Adipocyte (in vitro differentiated cells): ENCODE results near the gene HSPBP1.
"Not testable (repeated sequence)": the region's sequence is repeated elsewhere in the genome, so short reads cannot be mapped to it uniquely, and the experiment has no call there.

Source experiments
- DNase-seq: peaks from one replicate; pipeline ENCODE4 v3.0.0-alpha.2; 2015; ENCODE audit warnings: low read depth
- H3K27me3 ChIP-seq: replicated peaks from 2 replicates; pipeline ENCODE4 v1.7.0; 2013; ENCODE audit warnings: mild to moderate bottlenecking, low read length, moderate library complexity; ENCODE audit not compliant: control insufficient read depth, insufficient read depth
- H3K36me3 ChIP-seq: 2 replicates; pipeline ENCODE4 v1.7.0; 2013; ENCODE audit warnings: low read length, mild to moderate bottlenecking, moderate library complexity; ENCODE audit not compliant: control insufficient read depth, insufficient read depth, severe bottlenecking
- H3K4me1 ChIP-seq: 2 replicates; pipeline ENCODE4 v1.7.0; 2013; ENCODE audit warnings: mild to moderate bottlenecking, low read length, moderate library complexity; ENCODE audit not compliant: control insufficient read depth, insufficient read depth
- H3K4me3 ChIP-seq: 2 replicates; pipeline ENCODE4 v1.7.0; 2013; ENCODE audit warnings: mild to moderate bottlenecking, low read length, moderate library complexity
- H3K9ac ChIP-seq: 2 replicates; pipeline ENCODE4 v1.7.0; 2013; ENCODE audit warnings: mild to moderate bottlenecking, low read length, moderate library complexity
- H3K9me3 ChIP-seq: 2 replicates; pipeline ENCODE4 v1.7.0; 2013; ENCODE audit warnings: mild to moderate bottlenecking, low read length, moderate library complexity; ENCODE audit not compliant: control insufficient read depth

The HSPBP1 gene

DNA sequence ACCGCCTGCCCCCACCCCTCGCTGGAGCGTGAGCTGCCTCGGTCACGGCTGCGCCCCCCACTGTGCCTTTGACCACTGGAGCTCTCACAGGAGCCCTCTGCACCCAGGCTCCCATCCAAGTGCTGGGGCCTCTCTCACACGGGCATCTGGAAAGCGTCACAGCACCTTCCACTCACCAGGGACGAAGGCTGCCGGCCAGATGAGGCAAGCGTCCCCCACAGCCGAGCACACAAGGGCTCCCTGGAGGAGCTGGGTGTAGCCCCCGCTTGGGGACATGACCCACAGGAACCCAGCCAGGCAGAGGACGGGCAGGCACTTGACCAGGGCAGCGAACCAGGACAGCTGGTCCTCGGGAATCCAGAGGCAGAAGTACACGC lies 51.9 kb downstream of the HSPBP1 start:
- Histone ChIP-seq H3K4me1 (no peaks in the 10 kb centered on the region), H3K9ac (no peak overlapping the region), H3K27me3 (no peaks in the 10 kb centered on the region), H3K4me3 (no peak overlapping the region), H3K9me3 (no peaks in the 10 kb centered on the region), H3K36me3 (peaks cover 38% of the 10 kb centered on the region)
- DNase-seq, result no peak

DNA sequence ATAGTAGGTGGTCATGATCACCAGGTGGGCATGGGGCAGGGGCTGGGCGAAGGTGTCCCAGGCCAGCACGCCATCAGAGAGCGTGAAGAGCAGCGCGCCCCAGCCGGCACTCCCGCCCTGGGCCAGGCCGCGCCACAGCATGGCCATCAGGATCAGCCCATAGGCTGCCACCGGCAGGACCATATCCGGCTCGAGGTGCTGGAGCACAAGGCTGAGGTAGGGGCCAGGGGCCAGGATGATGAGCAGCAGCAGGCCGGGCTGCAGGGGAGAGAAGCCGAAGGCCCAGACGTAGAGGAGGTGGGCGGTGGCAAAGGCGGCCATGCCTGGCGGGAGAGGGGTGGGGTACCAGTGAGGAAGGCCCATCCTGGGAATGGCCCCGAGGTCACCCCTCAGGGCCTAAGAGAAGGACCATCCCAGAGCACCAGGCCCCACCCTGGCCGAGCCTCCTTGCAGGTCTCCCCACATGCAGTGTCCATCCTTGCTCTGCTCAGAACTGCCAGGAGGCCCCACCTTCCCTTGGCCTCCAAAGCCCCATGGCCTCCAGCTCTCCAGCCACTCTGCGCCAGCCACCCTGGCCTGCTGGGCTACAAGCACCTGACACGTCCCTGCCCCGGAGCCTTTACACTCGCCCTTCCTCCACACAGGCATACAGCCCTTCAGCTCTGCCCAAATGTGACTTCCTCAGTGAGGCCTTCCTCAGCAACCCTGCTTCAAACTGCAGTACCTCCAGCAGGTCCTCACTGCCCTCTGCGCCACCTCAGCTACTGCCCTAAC lies 52.5 kb downstream of the HSPBP1 start:
- Histone ChIP-seq H3K9me3 (no peaks in the 10 kb centered on the region), H3K4me1 (no peaks in the 10 kb centered on the region), H3K4me3 (no peak overlapping the region), H3K36me3 (peaks cover 32% of the 10 kb centered on the region), H3K27me3 (no peaks in the 10 kb centered on the region), H3K9ac (no peak overlapping the region)
- DNase-seq, result no peak

DNA sequence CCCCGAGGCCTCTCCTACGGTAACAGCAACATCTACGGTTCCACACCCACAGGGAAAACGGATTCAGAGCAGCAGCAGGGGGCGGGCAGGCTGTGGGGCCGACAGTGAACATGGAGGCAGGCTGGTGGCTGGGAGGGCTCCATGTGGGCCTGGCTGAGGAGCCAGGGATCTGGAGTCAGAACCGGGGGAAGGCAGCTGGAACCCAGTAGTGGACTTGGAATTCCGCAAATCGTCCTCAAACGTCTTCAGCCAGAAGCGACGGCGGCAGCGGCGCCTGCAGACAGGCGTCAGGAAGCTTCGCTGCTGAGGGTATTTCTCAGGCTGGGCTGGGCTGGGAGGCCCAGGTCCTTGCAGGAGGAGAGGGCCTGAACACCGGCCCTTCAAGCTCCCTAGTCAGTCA lies 53.1 kb downstream of the HSPBP1 start:
- no peaks in the 10 kb centered on the region for H3K27me3 ChIP-seq
- H3K9ac ChIP-seq, result no peak overlapping the region
- peaks cover 26% of the 10 kb centered on the region for H3K36me3 ChIP-seq
- no peak overlapping the region for H3K4me3 ChIP-seq
- no peaks in the 10 kb centered on the region for H3K4me1 ChIP-seq
- no peaks in the 10 kb centered on the region for H3K9me3 ChIP-seq
- DNase-seq, result no peak

DNA sequence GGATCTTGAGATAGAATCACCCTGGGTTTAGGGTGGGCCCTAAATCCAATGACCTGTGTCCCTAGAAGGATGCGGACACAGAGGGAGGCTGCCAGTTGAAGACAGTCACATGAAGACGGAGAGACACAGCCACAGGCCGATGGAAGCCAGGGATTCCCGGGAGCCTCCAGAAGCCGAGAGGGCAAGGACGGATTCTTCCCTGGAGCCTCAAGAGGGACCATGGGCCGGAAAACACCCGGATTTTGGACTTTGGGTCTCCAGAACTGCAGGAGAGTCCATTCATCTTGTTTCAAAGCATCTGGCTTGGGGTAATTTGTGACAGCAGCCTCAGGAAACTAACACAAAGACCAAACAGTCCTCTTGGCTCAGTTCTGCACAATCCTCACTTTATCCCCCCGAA lies 53.6 kb downstream of the HSPBP1 start:
- DNase-seq, result no peak
- Histone ChIP-seq H3K27me3 (no peaks in the 10 kb centered on the region), H3K9me3 (no peaks in the 10 kb centered on the region), H3K4me1 (no peaks in the 10 kb centered on the region), H3K36me3 (peaks cover 21% of the 10 kb centered on the region), H3K4me3 (no peak overlapping the region), H3K9ac (no peak overlapping the region)

DNA sequence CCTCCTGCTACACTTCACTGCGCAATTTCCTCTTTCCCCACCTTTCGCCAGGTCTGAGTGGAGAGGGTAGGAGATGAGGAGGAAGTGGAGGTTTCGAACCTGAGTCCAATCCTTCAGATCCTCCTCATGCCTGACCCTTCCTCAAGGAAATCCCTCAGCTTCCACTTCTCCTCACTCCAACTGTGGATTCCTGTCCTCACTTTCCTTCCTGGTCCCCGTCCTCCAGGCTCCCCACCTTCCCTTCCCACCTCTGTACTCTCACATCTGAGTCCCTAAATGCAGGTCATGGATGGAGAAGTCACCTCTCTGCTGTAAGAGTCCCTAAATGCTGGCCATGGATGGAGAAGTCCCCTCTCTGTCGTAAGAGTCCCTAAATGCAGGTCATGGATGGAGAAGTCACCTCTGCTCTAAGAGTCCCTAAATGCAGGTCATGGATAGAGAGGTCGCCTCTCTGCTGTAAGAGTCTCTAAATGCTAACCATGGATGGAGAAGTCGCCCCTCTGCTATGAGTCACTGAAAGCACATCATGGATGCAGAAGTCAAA lies 54.4 kb downstream of the HSPBP1 start:
- H3K27me3 ChIP-seq, result no peaks in the 10 kb centered on the region
- H3K4me3 ChIP-seq, result no peak overlapping the region
- peaks cover 14% of the 10 kb centered on the region for H3K36me3 ChIP-seq
- H3K9me3 ChIP-seq, result no peaks in the 10 kb centered on the region
- no peak for DNase-seq
- no peaks in the 10 kb centered on the region for H3K4me1 ChIP-seq
- H3K9ac ChIP-seq, result no peak overlapping the region

DNA sequence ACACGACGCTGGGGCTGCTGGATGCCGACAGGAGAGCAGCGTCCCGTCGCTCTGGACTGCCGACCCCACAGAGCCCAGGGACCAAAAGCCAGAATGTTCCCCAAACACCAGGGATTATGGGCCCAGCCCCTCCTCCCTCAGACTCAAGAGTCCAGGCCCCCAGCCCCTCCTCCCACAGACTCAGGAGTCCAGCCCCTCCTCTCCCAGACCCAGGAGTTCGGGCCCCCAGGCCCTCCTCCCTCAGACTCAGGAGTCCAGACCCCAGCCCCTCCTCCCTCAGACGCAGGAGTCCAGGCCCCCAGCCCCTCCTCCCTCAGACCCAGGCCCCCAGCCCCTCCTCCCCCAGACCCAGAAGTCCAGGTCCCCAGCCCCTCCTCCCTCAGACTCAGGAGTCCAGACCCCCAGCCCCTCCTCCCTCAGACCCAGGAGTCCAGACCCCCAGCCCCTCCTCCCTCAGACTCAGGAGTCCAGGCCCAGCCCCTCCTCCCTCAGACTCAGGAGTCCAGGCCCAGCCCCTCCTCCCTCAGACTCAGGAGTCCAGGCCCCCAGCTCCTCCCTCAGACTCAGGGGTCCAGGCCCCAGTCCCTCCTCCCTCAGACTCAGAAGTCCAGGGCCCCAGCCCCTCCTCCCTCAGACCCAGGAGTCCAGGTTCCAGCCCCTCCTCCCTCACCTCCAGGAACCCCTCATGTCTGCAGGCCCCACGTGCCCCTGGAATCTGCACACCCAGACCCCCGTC lies 55.1 kb downstream of the HSPBP1 start:
- H3K4me1 ChIP-seq, H3K9ac ChIP-seq, DNase-seq, H3K36me3 ChIP-seq, H3K27me3 ChIP-seq, H3K9me3 ChIP-seq, H3K4me3 ChIP-seq: not testable (repeated sequence)

DNA sequence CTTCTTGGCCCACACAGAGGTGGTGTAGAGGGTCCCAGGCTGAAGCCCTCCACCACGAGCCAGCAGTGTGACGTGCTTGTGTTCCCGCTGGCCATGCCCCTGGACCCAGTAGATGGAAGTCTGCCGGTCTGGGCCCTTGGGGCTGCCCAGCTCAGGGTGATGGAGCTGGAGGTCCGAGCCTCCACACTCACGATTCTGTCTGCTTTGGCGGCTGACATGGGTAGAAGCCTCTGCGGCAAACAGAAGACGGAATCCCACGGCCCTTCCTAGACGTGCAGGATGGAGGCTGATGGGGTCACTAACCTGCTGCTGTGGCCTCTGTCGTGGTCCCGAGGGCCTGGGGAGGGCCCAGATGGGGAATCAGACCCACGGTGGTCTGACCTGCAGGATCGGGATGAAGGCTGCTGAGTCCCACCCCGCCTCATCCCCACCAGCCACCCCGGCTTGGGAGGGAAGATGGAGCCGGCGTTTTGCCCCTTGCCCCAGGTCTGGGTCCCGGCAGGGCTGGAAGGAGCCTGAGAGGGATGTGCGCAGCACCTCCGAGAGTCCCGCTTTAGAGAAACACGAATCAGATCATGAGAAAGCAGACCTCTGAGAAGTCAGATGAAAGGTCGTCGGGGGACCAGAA lies 55.8 kb downstream of the HSPBP1 start:
- no peak for DNase-seq
- Histone ChIP-seq H3K4me1 (no peaks in the 10 kb centered on the region), H3K4me3 (no peak overlapping the region), H3K9ac (no peak overlapping the region), H3K9me3 (no peaks in the 10 kb centered on the region), H3K36me3 (peaks cover 7% of the 10 kb centered on the region), H3K27me3 (no peaks in the 10 kb centered on the region)

DNA sequence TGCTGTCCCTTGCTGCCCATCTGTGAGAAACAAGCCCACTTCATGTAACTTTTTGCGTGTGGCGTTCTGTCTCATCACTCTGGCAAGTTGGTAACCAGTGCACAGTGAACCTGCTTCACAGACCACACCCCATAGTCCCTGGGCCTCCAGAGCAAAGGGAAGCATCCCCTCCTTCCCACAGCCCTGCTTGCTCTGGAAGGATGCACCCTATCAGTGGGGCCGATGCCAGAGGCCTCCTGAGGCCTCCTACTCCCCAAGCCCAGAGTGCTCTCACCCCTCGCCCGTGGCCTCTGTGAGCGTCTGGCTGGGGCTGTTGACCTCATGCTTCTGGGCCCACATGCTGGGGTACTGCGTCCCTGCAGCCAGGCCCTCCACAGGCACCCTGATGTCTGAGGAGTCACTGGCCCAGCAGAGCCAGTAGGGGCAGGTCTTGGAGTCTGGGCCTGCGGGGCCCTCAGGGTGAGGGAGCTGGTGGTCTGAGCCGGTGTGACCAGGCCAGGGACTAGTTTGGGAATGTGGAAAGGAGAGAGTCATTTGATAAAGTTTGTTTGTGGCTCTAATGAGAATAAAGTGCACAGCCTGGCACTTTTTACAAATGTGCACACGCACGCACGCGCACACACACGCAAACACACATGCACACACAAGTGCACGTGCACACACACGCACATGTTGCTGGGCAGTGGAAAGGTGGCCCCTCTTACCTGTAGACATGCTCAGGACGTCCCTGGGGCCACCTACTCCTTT lies 56.4 kb downstream of the HSPBP1 start:
- H3K4me1 ChIP-seq, result no peaks in the 10 kb centered on the region
- no peaks in the 10 kb centered on the region for H3K27me3 ChIP-seq
- H3K9ac ChIP-seq, result no peak overlapping the region
- peaks cover 7% of the 10 kb centered on the region for H3K36me3 ChIP-seq
- H3K9me3 ChIP-seq, result no peaks in the 10 kb centered on the region
- H3K4me3 ChIP-seq, result no peak overlapping the region
- DNase-seq, result no peak

DNA sequence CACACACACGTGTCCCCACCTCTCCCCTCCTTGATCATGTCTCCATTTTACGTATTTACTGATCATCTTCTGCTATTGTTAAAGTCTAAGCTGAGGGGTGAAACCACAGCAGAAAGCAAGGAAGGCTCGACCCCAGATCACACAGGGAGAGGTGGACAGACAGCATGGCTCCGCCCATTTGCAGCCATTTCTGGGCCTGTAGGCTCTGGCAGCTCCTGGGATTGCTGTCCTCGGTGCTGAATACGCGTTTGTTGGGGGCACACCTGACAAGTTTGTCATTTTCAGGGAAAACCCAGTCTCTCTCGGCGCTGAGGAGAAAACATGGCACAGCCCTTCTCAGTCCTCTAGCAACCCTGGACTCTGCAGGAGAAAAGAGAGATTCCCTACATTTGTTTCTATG lies 59.4 kb downstream of the HSPBP1 start:
- no peak for DNase-seq
- no peaks in the 10 kb centered on the region for H3K9me3 ChIP-seq
- H3K9ac ChIP-seq, result no peak overlapping the region
- peaks cover 8% of the 10 kb centered on the region for H3K4me1 ChIP-seq
- H3K27me3 ChIP-seq, result no peaks in the 10 kb centered on the region
- no peaks in the 10 kb centered on the region for H3K36me3 ChIP-seq
- no peak overlapping the region for H3K4me3 ChIP-seq

DNA sequence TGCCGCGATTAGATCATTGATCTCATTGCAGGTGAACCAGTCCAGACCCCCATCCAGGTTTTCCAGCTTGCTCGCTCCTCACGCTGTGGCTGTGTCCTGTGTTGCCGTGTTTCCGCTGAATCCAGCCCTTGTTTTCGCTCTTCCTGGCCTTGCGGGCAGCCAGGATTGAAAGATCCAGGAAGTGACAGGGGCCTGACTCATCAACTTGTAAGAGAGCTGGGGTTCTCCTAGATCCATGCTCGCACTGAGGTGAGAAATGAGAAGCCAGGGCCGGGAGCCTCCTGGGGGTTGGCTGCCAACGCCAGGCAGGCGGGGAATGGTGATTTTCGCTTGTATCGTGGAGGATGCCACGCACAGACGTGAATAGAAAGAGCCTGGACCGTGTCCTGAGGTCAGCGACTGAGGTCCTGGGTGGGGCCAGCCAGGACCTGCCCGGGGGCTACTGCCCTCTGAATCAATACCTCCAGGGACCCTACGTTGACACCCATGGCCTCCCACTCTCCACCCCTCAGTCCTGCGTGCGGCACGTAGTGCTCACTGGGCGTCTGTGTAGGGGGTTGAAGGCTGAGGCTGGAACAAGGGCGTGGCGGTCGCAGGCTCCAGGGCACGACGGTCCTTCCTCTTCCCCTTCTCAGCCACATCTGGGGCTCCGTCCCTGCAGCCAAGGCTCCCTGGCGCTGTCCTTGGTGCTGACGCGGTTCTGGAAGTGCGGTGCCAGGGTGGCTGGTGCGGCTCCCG lies 63.3 kb downstream of the HSPBP1 start:
- H3K4me3 ChIP-seq, result peak overlapping the region; percentile 91
- H3K4me1 ChIP-seq, result peaks cover 8% of the 10 kb centered on the region
- no peaks in the 10 kb centered on the region for H3K36me3 ChIP-seq
- peak; percentile 95 for DNase-seq
- peaks cover 8% of the 10 kb centered on the region for H3K9me3 ChIP-seq
- H3K27me3 ChIP-seq, result no peaks in the 10 kb centered on the region
- H3K9ac ChIP-seq, result peak overlapping the region; percentile 88
